Measurements from ENCODE around the gene C19orf47. TPM values are rescaled to one million over a fixed set of nuclear protein-coding genes. Genes with fewer than 3 reads are reported as not detected.

The C19orf47 gene
- polyA plus RNA-seq, 1 donor from 2014 or later: 22.8 TPM

- Histone ChIP-seq H3K9ac (ENCODE audit: low read length) (peak overlapping the region; percentile 25), H2AFZ (ENCODE audit: low read depth, low read length) (no peak overlapping the region), H3K4me3 (ENCODE audit: low read length) (no peak overlapping the region), H3K36me3 (ENCODE audit: insufficient read depth, low read length) (no peaks in the 10 kb centered on the region), H3K9me2 (ENCODE audit: insufficient read depth, low read length) (no peaks in the 10 kb centered on the region), H3K27me3 (ENCODE audit: insufficient read depth, low read depth, low read length) (no peaks in the 10 kb centered on the region), H4K20me1 (ENCODE audit: insufficient read depth) (no peaks in the 10 kb centered on the region), H3K9me3 (ENCODE audit: low read length) (no peaks in the 10 kb centered on the region), H3K79me2 (replicated peaks; ENCODE audit: insufficient read depth, low read length) (peaks cover 27% of the 10 kb centered on the region), H3K27ac (ENCODE audit: low read length) (peak overlapping the region; percentile 20), H3K4me2 (ENCODE audit: low read length) (no peak overlapping the region), H3F3A (ENCODE audit: insufficient read depth, low read length, poor library complexity, severe bottlenecking) (no peaks in the 10 kb centered on the region)
- TF ChIP-seq EP300 (conservative IDR thresholded peaks at IDR 0.05; ENCODE audit: poor library complexity, severe bottlenecking) (no peak), EZH2 (IDR thresholded peaks at IDR 0.05; ENCODE audit: borderline replicate concordance, insufficient read depth, low read length, poor library complexity, severe bottlenecking) (no peak), MXI1 (conservative IDR thresholded peaks at IDR 0.05; ENCODE audit: poor library complexity, severe bottlenecking) (no peak), TAF1 (IDR thresholded peaks at IDR 0.05; ENCODE audit: low read depth) (no peak), CTCF (IDR thresholded peaks at IDR 0.05; ENCODE audit: poor library complexity, severe bottlenecking) (no peak), RAD21 (conservative IDR thresholded peaks at IDR 0.05) (no peak), POLR2AphosphoS5 (IDR thresholded peaks at IDR 0.05) (no peak), REST (IDR thresholded peaks at IDR 0.05; ENCODE audit: borderline replicate concordance) (no peak), SMC3 (conservative IDR thresholded peaks at IDR 0.05; ENCODE audit: poor library complexity) (no peak)
These were observed 69.7 kb downstream of the C19orf47 start for GRCh38 chr19:40278361-40279035.

- peak overlapping the region; percentile 25 for H3K9ac ChIP-seq (ENCODE audit: low read length)
- no peak overlapping the region for H3K4me2 ChIP-seq (ENCODE audit: low read length)
- H4K20me1 ChIP-seq (ENCODE audit: insufficient read depth): no peaks in the 10 kb centered on the region
- no peak for TF ChIP-seq TAF1 (IDR thresholded peaks at IDR 0.05; ENCODE audit: low read depth)
- H2AFZ ChIP-seq (ENCODE audit: low read depth, low read length): no peak overlapping the region
- H3F3A ChIP-seq (ENCODE audit: insufficient read depth, low read length, poor library complexity, severe bottlenecking): no peaks in the 10 kb centered on the region
- no peak overlapping the region for H3K4me3 ChIP-seq (ENCODE audit: low read length)
- no peaks in the 10 kb centered on the region for H3K27me3 ChIP-seq (ENCODE audit: insufficient read depth, low read depth, low read length)
- H3K9me2 ChIP-seq (ENCODE audit: insufficient read depth, low read length): no peaks in the 10 kb centered on the region
- no peaks in the 10 kb centered on the region for H3K36me3 ChIP-seq (ENCODE audit: insufficient read depth, low read length)
- H3K79me2 ChIP-seq (replicated peaks; ENCODE audit: insufficient read depth, low read length): peaks cover 17% of the 10 kb centered on the region
- H3K9me3 ChIP-seq (ENCODE audit: low read length): no peaks in the 10 kb centered on the region
- H3K27ac ChIP-seq (ENCODE audit: low read length): peak overlapping the region; percentile 20
These were observed 70.7 kb downstream of the C19orf47 start for GRCh38 chr19:40277356-40278059.

All from neural cell (in vitro differentiated cells).